Esophagus muscularis mucosa (tissue), 4 donors: ENCODE results near the gene NLRP10. TPM values are rescaled to one million over a fixed set of nuclear protein-coding genes. Genes with fewer than 3 reads are reported as not detected.

Experiments
- DNase-seq: peaks from one replicate; pipeline ENCODE4 v3.0.0-alpha.2; 2017; ENCODE audit errors: extremely low spot score
- H3K27ac ChIP-seq, 4 donors: fragments of 200-600 bp; sonication (generic); replicated peaks in 1 of 4; 1 replicate in 3 of 4; 2 replicates in 1 of 4; pipeline ENCODE4 v1.5.1; 2016 to 2019; ENCODE audit warnings: mild to moderate bottlenecking in 1 of 4
- H3K27me3 ChIP-seq, 4 donors: fragments of 200-600 bp; sonication (generic); one replicate each; pipeline versions ENCODE4 v1.5.1 to v1.6.0; 2016 to 2019
- H3K36me3 ChIP-seq, 4 donors: fragments of 200-600 bp; sonication (generic); one replicate each; pipeline ENCODE4 v1.5.1; 2016 to 2019
- H3K4me1 ChIP-seq, 4 donors: fragments of 200-600 bp; sonication (generic); one replicate each; pipeline ENCODE4 v1.5.1; 2016 to 2019
- H3K4me3 ChIP-seq, 4 donors: fragments of 200-600 bp; sonication (generic); 1 replicate in 2 of 4; 2 replicates in 2 of 4; pipeline ENCODE4 v1.5.1; 2016 to 2019; ENCODE audit warnings: mild to moderate bottlenecking in 4 of 4, moderate library complexity in 1 of 4
- H3K9me3 ChIP-seq, 4 donors: fragments of 200-600 bp; sonication (generic); 1 replicate in 3 of 4; 2 replicates in 1 of 4; pipeline ENCODE4 v1.5.1; 2016 to 2019
- CTCF ChIP-seq, 3 experiments: fragments of 200-600 bp in 2 of 3; fragments of 450-650 bp in 1 of 3; sonication (generic) in 2 of 3; IDR thresholded peaks; one replicate each; pipeline ENCODE4 v1.5.1; 2017 to 2019; ENCODE audit warnings: antibody characterized with exemption in 3 of 3, mild to moderate bottlenecking in 2 of 3, moderate library complexity in 1 of 3
- EP300 ChIP-seq: sonication (generic); formaldehyde crosslinking; IDR thresholded peaks from one replicate; pipeline ENCODE4 v1.6.1; 2017; ENCODE audit warnings: antibody characterized with exemption
- POLR2A ChIP-seq: fragments of 450-650 bp; IDR thresholded peaks from one replicate; pipeline ENCODE4 v1.6.1; 2017; ENCODE audit warnings: antibody characterized with exemption, moderate library complexity, mild to moderate bottlenecking, low read depth
- POLR2AphosphoS5 ChIP-seq, 2 donors: sonication (generic); formaldehyde crosslinking; IDR thresholded peaks; one replicate each; pipeline ENCODE4 v1.6.1; 2017; ENCODE audit warnings: antibody characterized with exemption in 2 of 2
- WGBS: methylation state at CpG from one replicate; pipeline ENCODE4 v1.1.5; 2018; 5-methylcytosine and 5-hydroxymethylcytosine counted together
- intact Hi-C: fragments of 100-400 bp; cut with DNase I; formaldehyde crosslinking; loops from one replicate; pipeline ENCODE4 v1.15.1; 2023
- total RNA-seq, 4 donors: library from RNA; depleted of rRNA; stranded (reverse); fragments of >200 nt; gene quantifications; one replicate each; pipeline versions ENCODE4 v1.1.0 to v1.2.1, GENCODE V29; 2016

NLRP10 gene
- total RNA-seq, 4 donors from 2014 or later: not detected

- peak; percentile 85 for DNase-seq
- intact Hi-C loops: loop anchor here (10.0 kb wide), 2 partner anchors 85 to 255 kb away; partner anchors contain the start of gene LMO1
- WGBS: 100% methylated on average over 1 of the region's 3 CpGs
- no peak overlapping the region for H3K27ac ChIP-seq
- H3K4me1 ChIP-seq: no peaks in the 10 kb centered on the region
- H3K4me3 ChIP-seq: no peak overlapping the region
- H3K27me3 ChIP-seq: no peaks in the 10 kb centered on the region
- no peaks in the 10 kb centered on the region for H3K9me3 ChIP-seq
- no peak for TF ChIP-seq POLR2A
- no peak for TF ChIP-seq CTCF (IDR thresholded peaks at IDR 0.05)
- TF ChIP-seq POLR2AphosphoS5 (IDR thresholded peaks at IDR 0.05): no peak
- no peak for TF ChIP-seq EP300
- H3K36me3 ChIP-seq: no peaks in the 10 kb centered on the region
These were observed 44.6 kb upstream of the NLRP10 start for GRCh38 chr11:8009856-8010255.

- 43% methylated on average over 4 of the region's 4 CpGs for WGBS
- Histone ChIP-seq H3K9me3 (no peaks in the 10 kb centered on the region), H3K4me3 (no peak overlapping the region), H3K27me3 (no peaks in the 10 kb centered on the region), H3K27ac (no peak overlapping the region), H3K4me1 (no peaks in the 10 kb centered on the region), H3K36me3 (no peaks in the 10 kb centered on the region)
- peak; percentile 55 for DNase-seq
- TF ChIP-seq EP300 (no peak), POLR2AphosphoS5 (IDR thresholded peaks at IDR 0.05) (no peak), POLR2A (no peak), CTCF (IDR thresholded peaks at IDR 0.05) (no peak)
- intact Hi-C loops: loop anchor here (10.0 kb wide), 2 partner anchors 87 to 257 kb away; partner anchors contain the start of gene LMO1
These were observed 43.0 kb upstream of the NLRP10 start for GRCh38 chr11:8008212-8008611.

GRCh38 chr11:8006349-8006977 is 41.2 kb upstream of the NLRP10 start:
- H3K9me3 ChIP-seq: no peaks in the 10 kb centered on the region
- H3K27me3 ChIP-seq: no peaks in the 10 kb centered on the region
- DNase-seq: peak; percentile 82
- no peak overlapping the region for H3K27ac ChIP-seq
- intact Hi-C loops: loop anchor here (10.0 kb wide), 2 partner anchors 88 to 258 kb away; partner anchors contain the start of gene LMO1
- H3K36me3 ChIP-seq: no peaks in the 10 kb centered on the region
- H3K4me1 ChIP-seq: no peaks in the 10 kb centered on the region
- H3K4me3 ChIP-seq: no peak overlapping the region
- no peak for TF ChIP-seq POLR2AphosphoS5 (IDR thresholded peaks at IDR 0.05)
- TF ChIP-seq EP300: no peak
- TF ChIP-seq POLR2A: no peak
- TF ChIP-seq CTCF (IDR thresholded peaks at IDR 0.05): peak; percentile 73 to 89 (median 83)

- no peaks in the 10 kb centered on the region for H3K9me3 ChIP-seq
- H3K27ac ChIP-seq: no peak overlapping the region
- H3K27me3 ChIP-seq: no peaks in the 10 kb centered on the region
- DNase-seq: no peak
- no peak for TF ChIP-seq CTCF (IDR thresholded peaks at IDR 0.05)
- TF ChIP-seq EP300: no peak
- TF ChIP-seq POLR2AphosphoS5 (IDR thresholded peaks at IDR 0.05): no peak
- TF ChIP-seq POLR2A: no peak
- no peaks in the 10 kb centered on the region for H3K36me3 ChIP-seq
- no peaks in the 10 kb centered on the region for H3K4me1 ChIP-seq
- intact Hi-C loops: loop anchor here (10.0 kb wide), 2 partner anchors 89 to 259 kb away; partner anchors contain the start of gene LMO1
- H3K4me3 ChIP-seq: no peak overlapping the region
These were observed 40.3 kb upstream of the NLRP10 start for GRCh38 chr11:8005556-8005955.

GRCh38 chr11:8004008-8004407 is 38.8 kb upstream of the NLRP10 start:
- Histone ChIP-seq H3K4me1 (no peaks in the 10 kb centered on the region), H3K9me3 (no peaks in the 10 kb centered on the region), H3K4me3 (no peak overlapping the region), H3K36me3 (peaks cover 2 to 13% (median 9%) of the 10 kb centered on the region in 4 donors), H3K27ac (no peak overlapping the region), H3K27me3 (no peaks in the 10 kb centered on the region)
- peak; percentile 81 for DNase-seq
- intact Hi-C loops: loop anchor here (10.0 kb wide), 2 partner anchors 91 to 261 kb away; partner anchors contain the start of gene LMO1
- 79% methylated on average over 2 of the region's 2 CpGs for WGBS
- TF ChIP-seq CTCF (IDR thresholded peaks at IDR 0.05): no peak
- TF ChIP-seq POLR2AphosphoS5 (IDR thresholded peaks at IDR 0.05): no peak
- TF ChIP-seq EP300: no peak
- no peak for TF ChIP-seq POLR2A
